Measurements from ENCODE around the gene HPS3.

DNA sequence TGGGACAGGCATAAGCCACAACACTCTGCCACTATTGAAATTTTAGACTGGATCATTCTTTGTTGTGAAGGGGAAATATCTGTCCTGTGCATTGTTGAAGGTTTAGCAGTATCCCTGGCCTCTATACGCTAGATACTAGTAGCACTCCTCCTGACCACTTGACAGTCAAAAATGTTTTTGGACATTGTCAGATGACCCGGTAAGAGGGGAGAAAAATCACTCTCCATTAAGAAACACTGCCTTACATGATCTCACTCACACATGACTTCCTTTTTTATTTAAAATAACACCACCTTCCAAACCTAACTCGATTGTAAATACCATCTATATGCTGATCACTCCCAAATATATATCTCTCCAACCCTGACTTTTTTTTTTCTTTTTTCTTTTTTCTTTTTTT, 27.8 kb upstream of the HPS3 start:
- TF ChIP-seq, protein P1, sequence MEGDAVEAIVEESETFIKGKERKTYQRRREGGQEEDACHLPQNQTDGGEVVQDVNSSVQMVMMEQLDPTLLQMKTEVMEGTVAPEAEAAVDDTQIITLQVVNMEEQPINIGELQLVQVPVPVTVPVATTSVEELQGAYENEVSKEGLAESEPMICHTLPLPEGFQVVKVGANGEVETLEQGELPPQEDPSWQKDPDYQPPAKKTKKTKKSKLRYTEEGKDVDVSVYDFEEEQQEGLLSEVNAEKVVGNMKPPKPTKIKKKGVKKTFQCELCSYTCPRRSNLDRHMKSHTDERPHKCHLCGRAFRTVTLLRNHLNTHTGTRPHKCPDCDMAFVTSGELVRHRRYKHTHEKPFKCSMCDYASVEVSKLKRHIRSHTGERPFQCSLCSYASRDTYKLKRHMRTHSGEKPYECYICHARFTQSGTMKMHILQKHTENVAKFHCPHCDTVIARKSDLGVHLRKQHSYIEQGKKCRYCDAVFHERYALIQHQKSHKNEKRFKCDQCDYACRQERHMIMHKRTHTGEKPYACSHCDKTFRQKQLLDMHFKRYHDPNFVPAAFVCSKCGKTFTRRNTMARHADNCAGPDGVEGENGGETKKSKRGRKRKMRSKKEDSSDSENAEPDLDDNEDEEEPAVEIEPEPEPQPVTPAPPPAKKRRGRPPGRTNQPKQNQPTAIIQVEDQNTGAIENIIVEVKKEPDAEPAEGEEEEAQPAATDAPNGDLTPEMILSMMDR (IDR thresholded peaks at IDR 0.05), result no peak
- TF ChIP-seq EZH2 (IDR thresholded peaks at IDR 0.05), result no peak
- no peak for TF ChIP-seq EZH2phosphoT487 (IDR thresholded peaks at IDR 0.05)
